Measurements from ENCODE around the gene PKM.

The PKM gene

GRCh38 chr15:72169921-72170611, 60.9 kb downstream of the PKM start:
- H3K4me3 ChIP-seq (replicated peaks; ENCODE audit: insufficient read depth, low read length) = no peak overlapping the region
- no peaks in the 10 kb centered on the region for H3K27me3 ChIP-seq (ENCODE audit: insufficient read depth, poor library complexity, severe bottlenecking)
- TF ChIP-seq POLR2AphosphoS5 (IDR thresholded peaks at IDR 0.05; ENCODE audit: low read depth) = no peak
- TF ChIP-seq CTCF (IDR thresholded peaks at IDR 0.05; ENCODE audit: insufficient read depth, low read length) = no peak
- no peak for TF ChIP-seq SPI1 (IDR thresholded peaks at IDR 0.05; ENCODE audit: borderline replicate concordance, low read depth)
- no peak for TF ChIP-seq REST (IDR thresholded peaks at IDR 0.05; ENCODE audit: insufficient replicate concordance, low read depth)
- TF ChIP-seq GABPA (IDR thresholded peaks at IDR 0.05; ENCODE audit: low read depth) = no peak
- DNase-seq (ENCODE audit: low read depth in 1 of 2, low spot score in 1 of 2) = no peak
- no peak overlapping the region for H3K27ac ChIP-seq (replicated peaks)

DNA sequence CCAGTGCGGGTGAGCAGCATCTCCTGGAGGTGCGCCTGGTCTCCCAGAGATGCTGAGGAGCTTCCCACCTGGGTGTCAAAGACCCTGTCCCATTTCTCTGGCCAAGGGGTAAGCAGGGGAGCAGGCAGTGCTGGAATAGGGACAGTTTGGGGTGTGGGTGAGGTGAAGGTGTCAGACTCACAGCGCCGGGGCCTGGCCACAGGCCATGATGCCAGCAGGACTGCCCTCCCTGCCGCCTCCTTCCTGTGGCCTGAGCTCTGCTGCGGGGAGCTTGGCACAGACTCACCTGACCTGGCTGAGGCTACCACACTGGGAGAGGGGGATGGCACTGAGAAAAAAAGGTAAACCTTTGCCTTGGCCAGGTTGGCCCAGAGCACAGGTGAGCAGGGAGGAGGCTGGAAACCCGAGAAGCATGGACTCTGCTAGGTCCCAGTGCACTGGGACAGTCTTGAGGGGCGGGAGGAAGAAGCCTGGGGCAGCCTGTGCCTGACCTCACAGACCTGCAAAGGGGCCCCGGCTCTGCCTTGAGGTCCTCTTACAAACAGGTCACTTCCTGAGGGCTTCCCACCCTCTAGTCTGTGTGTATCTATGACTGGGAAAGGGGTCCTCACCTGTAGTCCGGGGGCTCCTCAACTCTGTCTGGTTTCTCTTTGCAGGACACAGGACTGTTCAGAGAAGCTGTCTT, 61.6 kb downstream of the PKM start:
- Histone ChIP-seq H3K4me3 (replicated peaks; ENCODE audit: insufficient read depth, low read length) (no peak overlapping the region), H3K27ac (replicated peaks) (no peak overlapping the region), H3K27me3 (ENCODE audit: insufficient read depth, poor library complexity, severe bottlenecking) (no peaks in the 10 kb centered on the region)
- no peak for TF ChIP-seq POLR2AphosphoS5 (IDR thresholded peaks at IDR 0.05; ENCODE audit: low read depth)
- TF ChIP-seq CTCF (IDR thresholded peaks at IDR 0.05; ENCODE audit: insufficient read depth, low read length) = no peak
- TF ChIP-seq SPI1 (IDR thresholded peaks at IDR 0.05; ENCODE audit: borderline replicate concordance, low read depth) = no peak
- TF ChIP-seq GABPA (IDR thresholded peaks at IDR 0.05; ENCODE audit: low read depth) = no peak
- TF ChIP-seq REST (IDR thresholded peaks at IDR 0.05; ENCODE audit: insufficient replicate concordance, low read depth) = no peak
- no peak for DNase-seq (ENCODE audit: low read depth in 1 of 2, low spot score in 1 of 2)

DNA sequence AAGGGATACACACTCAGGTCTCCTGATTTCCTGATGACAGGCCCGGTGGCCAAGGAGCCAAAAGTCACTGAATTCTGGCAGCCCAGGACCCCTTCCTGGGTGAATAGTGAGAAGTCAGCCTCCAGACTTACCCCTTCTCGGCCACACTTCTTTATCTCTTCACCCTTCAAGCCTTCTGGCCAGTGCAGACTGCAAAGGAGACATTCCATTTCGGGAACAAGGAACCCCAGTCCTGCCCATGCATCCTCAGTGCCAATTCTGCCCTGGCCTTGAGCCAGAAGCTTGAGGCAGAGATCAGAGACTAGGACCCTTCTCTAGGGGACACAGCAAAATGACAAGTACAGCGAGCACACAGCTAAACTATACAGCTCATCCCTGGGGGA, 62.2 kb downstream of the PKM start:
- Histone ChIP-seq H3K4me3 (replicated peaks; ENCODE audit: insufficient read depth, low read length) (no peak overlapping the region), H3K27me3 (ENCODE audit: insufficient read depth, poor library complexity, severe bottlenecking) (no peaks in the 10 kb centered on the region), H3K27ac (replicated peaks) (no peak overlapping the region)
- no peak for DNase-seq (ENCODE audit: low read depth in 1 of 2, low spot score in 1 of 2)
- TF ChIP-seq REST (IDR thresholded peaks at IDR 0.05; ENCODE audit: insufficient replicate concordance, low read depth) (no peak), GABPA (IDR thresholded peaks at IDR 0.05; ENCODE audit: low read depth) (no peak), POLR2AphosphoS5 (IDR thresholded peaks at IDR 0.05; ENCODE audit: low read depth) (no peak), SPI1 (IDR thresholded peaks at IDR 0.05; ENCODE audit: borderline replicate concordance, low read depth) (no peak), CTCF (IDR thresholded peaks at IDR 0.05; ENCODE audit: insufficient read depth, low read length) (no peak)
